HCT116 (cell line): ENCODE data around the gene PRMT3.
"Not testable (repeated sequence)": the region's sequence is repeated elsewhere in the genome, so short reads cannot be mapped to it uniquely, and the experiment has no call there.

Source experiments
- ATF3 ChIP-seq: IDR thresholded peaks from 2 replicates; pipeline ENCODE4 v1.6.1; 2012
- CTCF ChIP-seq, 3 experiments: fragments of 200-600 bp in 1 of 3; sonication (generic) in 1 of 3; IDR thresholded peaks in 2 of 3; conservative IDR thresholded peaks in 1 of 3; 2 replicates each; pipeline ENCODE4 v1.5.1; 2012 to 2017; ENCODE audit warnings: low read depth in 2 of 3, low read length in 2 of 3, antibody characterized with exemption in 1 of 3, borderline replicate concordance in 1 of 3, control low read depth in 1 of 3, mild to moderate bottlenecking in 1 of 3, mixed read lengths in 1 of 3, mixed run types in 1 of 3, moderate library complexity in 1 of 3; ENCODE audit not compliant: insufficient read depth in 1 of 3
- EGR1 ChIP-seq: IDR thresholded peaks from 2 replicates; pipeline ENCODE4 v1.6.1; 2012; ENCODE audit warnings: low read depth
- ELF1 ChIP-seq: IDR thresholded peaks from 2 replicates; pipeline ENCODE4 v1.6.1; 2012; ENCODE audit warnings: low read depth, borderline replicate concordance
- EZH2 ChIP-seq: fragments of 200-600 bp; sonication (generic); IDR thresholded peaks from 2 replicates; pipeline ENCODE4 v1.6.1; 2017; ENCODE audit warnings: antibody characterized with exemption, mixed run types
- EZH2phosphoT487 ChIP-seq: fragments of 200-600 bp; IDR thresholded peaks from 2 replicates; pipeline ENCODE4 v1.6.1; 2018; ENCODE audit warnings: antibody characterized with exemption, borderline replicate concordance
- FOSL1 ChIP-seq: IDR thresholded peaks from 2 replicates; pipeline ENCODE4 v1.6.1; 2012; ENCODE audit warnings: low read depth
- POLR2A ChIP-seq: IDR thresholded peaks from 2 replicates; pipeline ENCODE4 v1.7.0; 2011; ENCODE audit warnings: borderline replicate concordance; ENCODE audit not compliant: insufficient read depth, insufficient read length; ENCODE audit errors: extremely low read depth
- SIN3A ChIP-seq: IDR thresholded peaks from 2 replicates; pipeline ENCODE4 v1.6.1; 2012; ENCODE audit warnings: low read depth
- SP1 ChIP-seq: IDR thresholded peaks from 2 replicates; pipeline ENCODE4 v1.6.1; 2012; ENCODE audit warnings: low read depth
- SRF ChIP-seq: IDR thresholded peaks from 2 replicates; pipeline ENCODE4 v1.6.1; 2012; ENCODE audit warnings: low read depth
- YY1 ChIP-seq: IDR thresholded peaks from 2 replicates; pipeline ENCODE4 v1.6.1; 2011; ENCODE audit warnings: low read length, low read depth, moderate library complexity, mild to moderate bottlenecking; ENCODE audit not compliant: insufficient replicate concordance; ENCODE audit errors: extremely low read depth
- TF ChIP-seq, protein P1 (sequence below): IDR thresholded peaks from 2 replicates; pipeline ENCODE4 v1.6.1; 2011; ENCODE audit warnings: mild to moderate bottlenecking, low read length, moderate library complexity; ENCODE audit not compliant: insufficient replicate concordance; ENCODE audit errors: extremely low read depth
- TF ChIP-seq, protein P2 (sequence below): IDR thresholded peaks from 2 replicates; pipeline ENCODE4 v1.6.1; 2012; ENCODE audit warnings: low read depth

GRCh38 chr11:20365465-20365864 lies 22.1 kb upstream of the PRMT3 start:
- not testable (repeated sequence) for TF ChIP-seq CTCF (IDR thresholded peaks at IDR 0.05 in 2 of 3, conservative IDR thresholded peaks at IDR 0.05 in 1 of 3; ENCODE audit: borderline replicate concordance in 1 of 3, insufficient read depth in 1 of 3, low read depth in 2 of 3, low read length in 2 of 3); EZH2; SRF; POLR2A; ATF3; YY1; EGR1; SIN3A; FOSL1; SP1; EZH2phosphoT487; ELF1
- TF ChIP-seq, protein P1, sequence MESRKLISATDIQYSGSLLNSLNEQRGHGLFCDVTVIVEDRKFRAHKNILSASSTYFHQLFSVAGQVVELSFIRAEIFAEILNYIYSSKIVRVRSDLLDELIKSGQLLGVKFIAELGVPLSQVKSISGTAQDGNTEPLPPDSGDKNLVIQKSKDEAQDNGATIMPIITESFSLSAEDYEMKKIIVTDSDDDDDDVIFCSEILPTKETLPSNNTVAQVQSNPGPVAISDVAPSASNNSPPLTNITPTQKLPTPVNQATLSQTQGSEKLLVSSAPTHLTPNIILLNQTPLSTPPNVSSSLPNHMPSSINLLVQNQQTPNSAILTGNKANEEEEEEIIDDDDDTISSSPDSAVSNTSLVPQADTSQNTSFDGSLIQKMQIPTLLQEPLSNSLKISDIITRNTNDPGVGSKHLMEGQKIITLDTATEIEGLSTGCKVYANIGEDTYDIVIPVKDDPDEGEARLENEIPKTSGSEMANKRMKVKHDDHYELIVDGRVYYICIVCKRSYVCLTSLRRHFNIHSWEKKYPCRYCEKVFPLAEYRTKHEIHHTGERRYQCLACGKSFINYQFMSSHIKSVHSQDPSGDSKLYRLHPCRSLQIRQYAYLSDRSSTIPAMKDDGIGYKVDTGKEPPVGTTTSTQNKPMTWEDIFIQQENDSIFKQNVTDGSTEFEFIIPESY: not testable (repeated sequence)
- TF ChIP-seq, protein P2, sequence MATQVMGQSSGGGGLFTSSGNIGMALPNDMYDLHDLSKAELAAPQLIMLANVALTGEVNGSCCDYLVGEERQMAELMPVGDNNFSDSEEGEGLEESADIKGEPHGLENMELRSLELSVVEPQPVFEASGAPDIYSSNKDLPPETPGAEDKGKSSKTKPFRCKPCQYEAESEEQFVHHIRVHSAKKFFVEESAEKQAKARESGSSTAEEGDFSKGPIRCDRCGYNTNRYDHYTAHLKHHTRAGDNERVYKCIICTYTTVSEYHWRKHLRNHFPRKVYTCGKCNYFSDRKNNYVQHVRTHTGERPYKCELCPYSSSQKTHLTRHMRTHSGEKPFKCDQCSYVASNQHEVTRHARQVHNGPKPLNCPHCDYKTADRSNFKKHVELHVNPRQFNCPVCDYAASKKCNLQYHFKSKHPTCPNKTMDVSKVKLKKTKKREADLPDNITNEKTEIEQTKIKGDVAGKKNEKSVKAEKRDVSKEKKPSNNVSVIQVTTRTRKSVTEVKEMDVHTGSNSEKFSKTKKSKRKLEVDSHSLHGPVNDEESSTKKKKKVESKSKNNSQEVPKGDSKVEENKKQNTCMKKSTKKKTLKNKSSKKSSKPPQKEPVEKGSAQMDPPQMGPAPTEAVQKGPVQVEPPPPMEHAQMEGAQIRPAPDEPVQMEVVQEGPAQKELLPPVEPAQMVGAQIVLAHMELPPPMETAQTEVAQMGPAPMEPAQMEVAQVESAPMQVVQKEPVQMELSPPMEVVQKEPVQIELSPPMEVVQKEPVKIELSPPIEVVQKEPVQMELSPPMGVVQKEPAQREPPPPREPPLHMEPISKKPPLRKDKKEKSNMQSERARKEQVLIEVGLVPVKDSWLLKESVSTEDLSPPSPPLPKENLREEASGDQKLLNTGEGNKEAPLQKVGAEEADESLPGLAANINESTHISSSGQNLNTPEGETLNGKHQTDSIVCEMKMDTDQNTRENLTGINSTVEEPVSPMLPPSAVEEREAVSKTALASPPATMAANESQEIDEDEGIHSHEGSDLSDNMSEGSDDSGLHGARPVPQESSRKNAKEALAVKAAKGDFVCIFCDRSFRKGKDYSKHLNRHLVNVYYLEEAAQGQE: not testable (repeated sequence)
